Measurements from ENCODE around the gene TMPRSS7.
A peak's percentile ranks its signal among the peaks of the same experiment; 100 is the strongest.

Gene TMPRSS7

GRCh38 chr3:112101916-112102315 is 67.4 kb downstream of the TMPRSS7 start:
- no peak for DNase-seq

DNA sequence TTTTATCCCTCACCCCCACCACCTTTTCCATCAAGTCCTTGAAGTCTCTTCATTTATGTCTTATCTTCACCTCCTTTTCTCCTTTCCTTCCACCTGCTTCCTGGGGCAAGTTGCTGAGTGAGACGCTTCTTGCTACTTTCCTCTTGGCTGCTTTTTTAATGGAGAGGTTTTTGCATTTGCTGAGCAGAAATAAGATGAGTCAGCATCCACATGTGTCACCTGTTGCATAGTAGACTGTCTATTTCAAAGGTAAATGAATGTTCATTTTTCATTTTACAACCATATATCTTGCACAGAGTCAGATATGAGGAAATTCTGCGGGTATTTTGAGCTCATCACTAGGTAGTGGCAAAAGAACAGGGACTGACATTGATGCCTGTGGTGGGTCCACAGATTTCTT is 70.2 kb downstream of the TMPRSS7 start:
- DNase-seq: no peak

GRCh38 chr3:112109322-112109721 is 74.8 kb downstream of the TMPRSS7 start:
- no peak for DNase-seq

DNA sequence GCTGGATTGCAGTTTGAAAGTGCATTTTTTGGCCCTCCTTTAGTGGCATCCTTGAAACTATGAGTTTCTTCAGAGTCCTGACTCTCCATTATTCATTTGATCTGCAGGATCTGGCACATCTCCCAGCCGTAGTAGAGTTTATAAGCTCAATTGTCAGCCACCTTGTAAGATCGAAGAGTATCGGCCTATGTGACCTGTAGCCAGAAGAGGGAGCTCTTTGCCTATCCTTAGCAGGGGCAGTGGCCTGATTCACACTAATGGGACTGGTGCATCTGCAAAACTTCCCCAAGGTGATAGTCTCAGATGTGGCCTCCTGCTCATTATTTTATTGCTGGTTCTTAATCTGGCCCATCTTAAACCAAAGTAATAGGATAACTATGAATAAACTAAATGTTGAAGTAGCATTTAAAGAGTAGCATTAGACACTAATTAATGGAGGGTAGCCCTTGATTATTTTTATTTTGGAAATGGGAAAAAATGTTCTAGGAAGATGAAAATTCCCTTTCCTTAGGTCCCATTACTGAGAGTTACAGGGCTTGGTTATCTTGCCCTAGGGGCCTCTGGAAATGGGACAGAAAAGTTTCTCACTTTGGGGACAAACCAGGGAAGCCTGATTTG is 77.4 kb downstream of the TMPRSS7 start:
- peak; percentile 73 for DNase-seq

- DNase-seq: no peak
Measured at GRCh38 chr3:112114576-112115160, 80.1 kb downstream of the TMPRSS7 start.

DNA sequence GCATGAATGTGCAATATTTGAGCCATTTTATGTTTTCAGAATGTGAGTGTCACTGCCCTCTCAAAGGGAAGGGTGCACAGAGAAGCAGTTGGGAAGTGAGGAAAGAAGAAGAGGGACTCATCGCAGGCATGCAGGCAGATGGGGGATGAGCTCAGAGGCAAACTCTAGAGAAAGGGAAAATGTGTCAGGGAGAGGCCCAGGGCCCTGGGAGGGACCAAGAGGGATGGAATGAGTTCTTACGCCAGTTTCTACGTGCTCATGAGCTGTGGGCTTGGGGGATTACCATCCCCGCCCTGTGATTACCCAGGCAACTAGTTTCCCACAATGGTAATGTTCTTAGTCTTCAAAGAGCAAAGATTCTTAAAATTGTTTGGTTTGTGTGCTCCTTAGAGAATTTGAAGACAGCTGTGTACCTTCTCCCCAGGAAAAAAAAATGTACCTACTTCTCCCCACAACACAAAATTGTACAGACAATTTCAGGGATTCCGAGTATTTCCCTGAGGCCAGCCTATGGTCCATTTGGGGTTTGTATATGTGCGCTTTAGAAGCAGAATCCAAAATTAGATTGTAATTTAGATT is 80.7 kb downstream of the TMPRSS7 start:
- no peak for DNase-seq

DNA sequence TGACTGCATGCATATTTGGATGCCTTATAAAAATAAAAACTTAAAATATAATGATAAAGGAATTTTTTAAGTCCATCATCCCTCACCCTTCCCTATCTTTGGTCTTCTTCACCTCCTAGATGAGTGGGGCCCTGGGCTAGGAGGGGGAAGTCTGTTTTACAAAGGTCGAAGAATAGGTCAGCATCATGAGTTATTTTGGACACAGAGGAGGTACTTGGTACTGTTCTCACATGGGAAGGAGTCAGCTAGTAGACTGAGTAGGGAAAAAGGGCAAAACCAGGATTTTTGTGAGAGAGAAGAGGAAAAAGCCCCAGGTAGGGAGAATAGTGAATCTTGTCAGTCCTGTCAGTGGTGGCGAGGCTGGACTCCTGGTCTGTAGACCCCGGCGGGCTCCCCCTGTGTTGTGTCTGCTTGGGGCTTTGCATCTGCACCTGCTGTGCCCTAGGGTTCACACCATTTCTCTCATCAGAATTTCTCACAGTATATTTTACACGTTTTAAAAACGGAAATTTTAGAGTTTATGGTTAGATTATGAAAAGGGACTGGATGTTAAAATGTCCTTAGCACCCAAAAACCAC is 81.4 kb downstream of the TMPRSS7 start:
- no peak for DNase-seq

- no peak for DNase-seq
Measured at GRCh38 chr3:112116748-112117186, 82.2 kb downstream of the TMPRSS7 start.

DNA sequence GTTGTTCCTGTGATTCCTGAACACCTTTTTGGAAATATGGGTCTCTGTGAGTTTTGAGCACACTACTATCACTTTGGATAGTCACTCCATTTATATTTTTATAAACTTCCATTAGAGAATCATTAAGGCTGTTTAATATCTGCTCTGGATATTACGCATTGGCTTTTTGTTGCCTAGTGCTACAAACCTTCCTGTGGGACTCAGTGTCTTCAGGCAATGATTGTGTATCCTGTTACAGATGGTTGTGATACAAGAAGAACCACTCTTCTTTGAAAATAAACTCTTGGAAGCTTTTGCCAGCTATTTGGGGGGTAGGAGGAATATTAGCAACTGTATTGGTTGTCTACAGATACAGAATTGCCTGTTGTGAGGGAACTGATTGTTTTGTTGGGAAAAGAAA is 82.9 kb downstream of the TMPRSS7 start:
- DNase-seq: no peak

DNA sequence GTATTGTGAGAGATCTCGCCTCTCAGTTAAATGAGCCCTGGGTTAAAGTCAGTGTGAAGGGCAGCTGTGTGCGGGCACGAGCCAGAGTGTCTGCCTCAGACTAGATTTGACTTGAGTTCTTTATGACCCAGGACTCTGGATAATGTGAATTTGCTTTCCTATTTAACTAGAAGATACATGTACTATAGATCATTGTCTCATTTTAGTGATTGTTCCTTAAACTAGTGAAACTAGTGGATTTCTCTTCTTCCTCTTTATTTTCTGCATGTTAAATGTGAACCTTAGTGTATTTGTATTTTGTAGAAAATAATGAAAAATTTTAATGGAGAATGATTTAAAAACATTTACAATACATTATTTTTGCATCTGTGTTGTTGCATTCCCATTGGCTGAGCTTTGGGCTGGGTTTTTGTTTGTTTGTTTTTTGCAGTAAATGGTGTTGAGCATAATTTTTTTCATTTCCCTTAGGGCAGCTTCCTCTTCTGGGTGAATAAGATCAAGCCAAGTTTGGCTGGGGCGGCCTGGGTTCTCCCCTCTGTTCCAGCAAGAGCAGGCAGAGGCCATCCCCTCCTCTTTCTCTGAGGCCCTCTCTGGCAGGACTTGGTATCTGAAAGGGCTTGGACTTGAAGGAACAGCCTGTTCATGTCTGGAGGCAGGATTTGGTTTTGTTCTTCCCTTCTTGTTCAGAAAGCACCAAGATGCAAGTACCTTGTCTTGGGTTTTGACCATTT is 83.5 kb downstream of the TMPRSS7 start:
- no peak for DNase-seq

DNA sequence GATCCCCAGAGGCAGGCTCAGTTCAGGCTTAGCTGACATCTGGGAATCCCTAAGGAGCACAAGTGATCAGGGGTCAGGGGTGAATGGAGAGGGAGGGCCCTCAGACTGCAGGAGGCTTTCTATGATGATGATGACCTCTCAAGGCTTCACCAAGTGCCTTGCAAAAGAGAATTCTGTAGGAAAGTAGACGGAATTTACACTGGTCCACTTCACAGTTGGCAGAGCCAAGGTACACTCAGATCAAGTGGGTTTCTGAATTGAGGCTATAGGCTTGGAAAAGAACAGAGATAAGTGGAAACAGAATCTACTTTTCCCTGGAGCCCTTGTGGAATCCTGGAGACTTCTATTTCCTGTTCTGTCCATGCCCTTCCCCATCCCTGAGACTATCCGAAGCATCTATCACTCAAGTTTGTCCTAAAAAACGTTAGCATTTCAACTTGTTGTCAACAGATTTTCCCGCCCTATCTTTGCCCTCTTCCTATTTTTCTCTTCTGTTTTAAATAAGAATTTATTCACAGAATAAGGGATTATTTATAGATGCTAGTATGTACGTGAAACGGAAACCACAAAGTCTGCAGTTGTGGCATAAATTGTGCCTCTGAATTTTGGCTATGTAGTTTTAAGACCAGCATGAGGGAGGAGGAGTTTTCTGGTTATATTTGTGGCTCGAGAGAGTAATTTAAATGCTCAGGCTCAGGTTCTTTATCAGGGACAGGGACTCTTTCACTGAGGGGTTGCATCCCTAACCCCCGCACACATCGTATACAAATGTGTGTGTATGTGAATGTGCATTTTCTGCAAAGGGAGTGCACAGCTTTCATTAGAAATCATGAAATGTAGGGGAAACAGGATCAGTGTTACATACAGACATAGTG is 85.7 kb downstream of the TMPRSS7 start:
- DNase-seq: no peak

- DNase-seq: no peak
Measured at GRCh38 chr3:112121577-112122547, 87.3 kb downstream of the TMPRSS7 start.

DNA sequence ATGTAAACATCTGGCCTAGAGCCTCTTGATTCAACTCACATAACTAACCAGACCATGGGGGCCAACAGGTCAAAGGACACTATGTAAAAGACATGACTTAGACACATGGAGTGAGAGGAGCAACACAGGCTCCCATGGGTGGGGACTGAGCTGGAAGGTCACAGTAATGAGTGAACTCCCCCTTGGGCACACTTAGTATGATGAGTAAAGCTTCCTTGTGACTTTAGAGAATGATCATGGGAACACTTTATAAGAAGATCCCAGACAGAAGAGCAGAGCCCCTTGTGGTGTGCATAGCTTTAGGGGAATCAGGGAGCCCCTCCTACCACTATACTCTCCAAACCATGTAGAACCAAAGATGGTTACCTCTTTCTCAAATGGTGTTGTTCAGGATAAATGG is 88.3 kb downstream of the TMPRSS7 start:
- no peak for DNase-seq

- no peak for DNase-seq
Measured at GRCh38 chr3:112123548-112123947, 89.0 kb downstream of the TMPRSS7 start.

DNA sequence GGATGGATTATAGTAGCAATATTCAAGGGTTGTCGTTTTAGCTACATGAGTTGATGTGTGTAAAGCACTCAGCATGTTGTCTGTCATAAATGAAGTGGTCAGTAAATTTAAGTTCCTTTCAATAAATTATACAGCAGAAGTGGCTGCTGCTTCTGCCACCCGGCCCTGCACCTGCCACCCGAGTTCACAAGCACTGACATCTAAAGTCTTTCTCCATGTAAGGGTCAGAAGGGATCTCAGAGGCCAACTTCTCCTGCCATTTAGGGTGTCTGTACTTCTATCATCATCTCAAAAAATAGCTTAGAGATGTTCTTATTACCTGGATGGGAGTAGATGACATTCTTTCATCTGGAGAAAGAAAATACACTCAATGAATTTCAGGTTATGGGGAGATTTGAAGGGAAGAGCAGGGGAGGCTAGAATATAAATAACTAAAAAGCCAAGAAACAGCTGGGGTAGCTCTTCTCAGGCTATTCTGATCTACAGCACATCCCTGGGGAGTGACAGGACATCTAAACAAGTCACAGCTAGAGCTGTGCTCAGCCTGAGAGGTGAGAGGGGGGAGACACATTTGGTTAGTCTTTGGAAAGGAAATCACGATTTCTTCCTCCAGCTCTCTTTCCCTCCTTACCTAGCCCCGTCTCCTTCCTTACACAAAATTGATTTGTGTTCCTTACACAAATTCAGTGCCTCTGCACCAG is 90.5 kb downstream of the TMPRSS7 start:
- no peak for DNase-seq

- peak; percentile 28 for DNase-seq
Measured at GRCh38 chr3:112126511-112126911, 92.0 kb downstream of the TMPRSS7 start.

DNA sequence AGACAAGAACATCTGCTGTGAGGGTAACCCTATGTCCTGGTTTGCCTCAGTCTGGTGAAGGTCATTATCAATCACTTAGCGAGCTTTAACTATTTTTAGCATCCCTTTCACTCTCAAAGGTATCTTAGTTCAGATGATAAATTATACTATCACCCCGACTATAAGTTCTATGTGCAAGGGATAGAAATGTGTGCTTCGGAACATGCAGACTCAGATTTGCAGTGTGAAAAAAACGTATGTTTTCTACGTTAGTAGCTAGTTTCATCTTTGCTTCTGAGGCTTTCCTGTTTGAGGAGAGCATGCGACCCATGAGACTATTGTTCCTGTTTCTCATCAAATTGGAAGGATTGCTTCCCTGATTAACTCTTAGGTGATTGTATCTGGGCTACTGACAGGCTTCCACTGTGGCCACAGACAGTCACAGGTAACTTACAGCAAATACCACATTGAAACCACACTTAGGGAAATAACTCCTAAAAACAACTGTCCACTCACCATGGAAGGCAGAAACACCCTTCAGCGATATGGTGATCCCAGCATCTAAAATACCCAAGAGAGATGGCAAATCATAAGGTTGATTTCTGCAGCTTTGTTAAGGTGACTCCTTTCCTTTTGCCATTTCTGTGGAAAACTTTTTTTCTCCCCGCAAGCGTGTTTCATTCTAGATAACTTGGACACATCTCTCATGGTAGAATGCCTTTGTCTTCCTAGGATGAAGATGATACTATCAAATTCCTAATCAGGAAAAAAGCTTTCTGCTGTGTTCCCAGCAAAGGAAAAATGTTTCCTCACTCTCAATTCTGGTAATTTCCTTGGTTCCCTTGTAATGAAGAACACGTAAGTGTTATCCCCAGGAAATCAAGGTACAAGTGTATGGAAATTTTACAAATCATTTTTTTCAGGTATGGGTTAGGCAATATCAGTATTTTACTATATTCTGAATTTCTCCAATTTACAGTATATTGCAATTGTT is 93.3 kb downstream of the TMPRSS7 start:
- peak; percentile 7 for DNase-seq

DNA sequence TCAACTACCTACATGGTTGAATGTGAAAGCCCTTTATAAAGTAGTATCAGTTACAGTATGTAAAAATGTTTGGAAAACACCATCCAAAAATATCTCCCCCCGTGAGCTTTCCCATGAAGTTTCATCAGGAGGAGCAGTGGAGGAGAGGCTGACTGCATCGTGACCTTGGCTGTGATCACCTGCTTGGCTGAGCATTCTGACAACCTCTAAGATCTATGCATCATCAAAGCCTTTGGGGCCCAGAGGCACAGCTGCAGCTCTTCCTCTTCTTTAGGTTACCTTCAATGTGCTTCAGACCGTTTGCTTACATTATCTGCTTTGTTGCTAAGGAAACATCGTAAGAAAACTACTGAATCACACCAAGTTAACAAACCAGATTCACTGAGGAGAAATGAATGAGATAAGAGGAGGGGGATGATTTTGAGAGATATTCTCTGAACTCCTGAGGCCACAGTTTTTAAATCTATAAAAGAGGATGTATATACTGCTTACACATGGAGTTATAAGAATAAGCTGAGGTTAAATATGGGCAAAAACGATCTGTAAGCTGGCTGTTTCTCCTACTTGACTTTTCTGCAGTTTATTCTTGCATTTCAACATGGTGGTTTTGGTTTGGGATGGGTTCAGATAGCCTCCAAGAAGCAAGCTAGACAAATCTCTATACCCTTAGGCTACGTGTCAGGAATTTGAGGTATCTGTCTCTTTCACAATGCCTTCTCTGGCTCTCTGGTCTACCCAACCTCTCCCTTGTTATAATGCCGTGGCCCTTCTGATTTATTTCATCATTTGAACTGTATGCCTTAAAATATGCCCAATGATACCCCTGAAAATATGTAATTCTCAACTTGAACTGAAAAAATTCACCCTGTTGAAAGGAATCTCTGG is 94.5 kb downstream of the TMPRSS7 start:
- peak; percentile 72 for DNase-seq
